GM23338 (cell line): ENCODE measurements around the gene KRTCAP2. TPM values are rescaled to one million over a fixed set of nuclear protein-coding genes. Genes with fewer than 3 reads are reported as not detected.

Experiments
- ATAC-seq: fragments of 200-7000 bp; cut with Tn5 transposase; 3 replicates; pipeline ENCODE4 v1.9.1; 2020
- DNase-seq: peaks from one replicate; pipeline ENCODE4 v3.0.0-alpha.2; 2015; ENCODE audit warnings: low spot score
- H2AFZ ChIP-seq: fragments of 200-600 bp; sonication (generic); 2 replicates; pipeline ENCODE4 v1.8.0; 2016; ENCODE audit warnings: antibody characterized with exemption, mild to moderate bottlenecking, moderate library complexity
- H3F3A ChIP-seq: fragments of 200-600 bp; sonication (generic); replicated peaks from 2 replicates; pipeline ENCODE4 v1.8.0; 2017; ENCODE audit warnings: antibody characterized with exemption, mixed run types, low read depth
- H3K27ac ChIP-seq: fragments of 200-600 bp; sonication (generic); 2 replicates; pipeline ENCODE4 v1.6.1; 2016; ENCODE audit warnings: low read depth
- H3K27me3 ChIP-seq: fragments of 200-600 bp; sonication (generic); 2 replicates; pipeline ENCODE4 v1.8.0; 2016; ENCODE audit warnings: mild to moderate bottlenecking, mixed run types, moderate library complexity; ENCODE audit not compliant: insufficient read depth
- H3K36me3 ChIP-seq: fragments of 200-600 bp; sonication (generic); 2 replicates; pipeline ENCODE4 v1.8.0; 2016; ENCODE audit warnings: mild to moderate bottlenecking; ENCODE audit not compliant: insufficient read depth
- H3K4me1 ChIP-seq: fragments of 200-600 bp; sonication (generic); 2 replicates; pipeline ENCODE4 v1.8.0; 2016; ENCODE audit warnings: mild to moderate bottlenecking, moderate library complexity; ENCODE audit not compliant: insufficient read depth
- H3K4me2 ChIP-seq: fragments of 200-600 bp; sonication (generic); 2 replicates; pipeline ENCODE4 v1.7.1; 2017; ENCODE audit warnings: mixed run types
- H3K4me3 ChIP-seq: fragments of 200-600 bp; sonication (generic); 2 replicates; pipeline ENCODE4 v1.6.1; 2016; ENCODE audit warnings: mixed run types
- H3K79me2 ChIP-seq: fragments of 200-600 bp; sonication (generic); replicated peaks from 2 replicates; pipeline ENCODE4 v1.8.0; 2017; ENCODE audit warnings: mild to moderate bottlenecking; ENCODE audit not compliant: insufficient read depth
- H3K9me2 ChIP-seq: fragments of 200-600 bp; sonication (generic); 2 replicates; pipeline ENCODE4 v1.8.0; 2017; ENCODE audit not compliant: insufficient read depth
- H4K20me1 ChIP-seq: fragments of 200-600 bp; sonication (generic); replicated peaks from 2 replicates; pipeline ENCODE4 v1.8.0; 2017; ENCODE audit warnings: mild to moderate bottlenecking; ENCODE audit not compliant: insufficient read depth
- H3K27ac Mint-ChIP-seq: 2 replicates; pipeline ENCODE4 v1.8.0; 2020; ENCODE audit warnings: inconsistent platforms, mild to moderate bottlenecking, moderate library complexity, mixed read lengths
- H3K27me3 Mint-ChIP-seq: 3 replicates; pipeline ENCODE4 v1.8.0; 2022; ENCODE audit warnings: low read depth, mild to moderate bottlenecking, moderate library complexity, mixed read lengths, inconsistent platforms; ENCODE audit not compliant: insufficient read depth, poor library complexity
- H3K36me3 Mint-ChIP-seq: 3 replicates; pipeline ENCODE4 v1.8.0; 2021; ENCODE audit warnings: low read depth, mild to moderate bottlenecking, inconsistent platforms, moderate library complexity, mixed read lengths
- H3K4me1 Mint-ChIP-seq: 3 replicates; pipeline ENCODE4 v1.8.0; 2020; ENCODE audit warnings: mild to moderate bottlenecking, inconsistent platforms, mixed read lengths
- H3K4me3 Mint-ChIP-seq: 3 replicates; pipeline ENCODE4 v1.8.0; 2021; ENCODE audit warnings: moderate library complexity, mild to moderate bottlenecking, inconsistent platforms, mixed read lengths
- H3K9me3 Mint-ChIP-seq: 3 replicates; pipeline ENCODE4 v1.8.0; 2020; ENCODE audit warnings: moderate library complexity, mild to moderate bottlenecking, inconsistent platforms, mixed read lengths
- EZH2phosphoT487 ChIP-seq: fragments of 200-600 bp; sonication (generic); IDR thresholded peaks from one replicate; pipeline ENCODE4 v1.8.1; 2018; ENCODE audit warnings: antibody characterized with exemption; ENCODE audit not compliant: unreplicated experiment
- NANOG ChIP-seq: IDR thresholded peaks from 2 replicates; pipeline ENCODE4 v1.6.1; 2016; ENCODE audit warnings: antibody characterized with exemption, borderline replicate concordance
- STAT1 ChIP-seq: IDR thresholded peaks from one replicate; pipeline ENCODE4 v1.6.1; 2016; ENCODE audit warnings: antibody characterized with exemption; ENCODE audit not compliant: unreplicated experiment
- ZNF114 ChIP-seq: fragments of 250-450 bp; sonication (Bioruptor Pico); IDR thresholded peaks from 2 replicates; pipeline ENCODE4 v1.5.0; 2020; ENCODE audit warnings: mild to moderate bottlenecking, moderate library complexity
- polyA plus RNA-seq: library from polyadenylated mRNA; unstranded; fragments of >200 nt; fragmentation: Nextera tagmentation; extraction: Ambion mirVana; gene quantifications from 2 replicates; pipeline ENCODE4 v1.2.1, GENCODE V29; 2016
- total RNA-seq: library from RNA; depleted of rRNA; stranded (reverse); fragments of >200 nt; shearing (Covaris generic); gene quantifications from 2 replicates; pipeline ENCODE4 v1.2.3, GENCODE V29; 2014
- TF ChIP-seq, protein P1 (sequence below): IDR thresholded peaks from one replicate; pipeline ENCODE4 v1.6.1; 2018; ENCODE audit warnings: antibody characterized with exemption; ENCODE audit not compliant: unreplicated experiment
- TF ChIP-seq, protein P2 (sequence below): IDR thresholded peaks from 2 replicates; pipeline ENCODE4 v1.6.1; 2016; ENCODE audit warnings: antibody characterized with exemption
- TF ChIP-seq, protein P3 (sequence below): fragments of 250-450 bp; sonication (Bioruptor Pico); IDR thresholded peaks from 2 replicates; pipeline ENCODE4 v1.5.0; 2020; ENCODE audit warnings: mild to moderate bottlenecking, moderate library complexity

The KRTCAP2 gene
- total and polyA plus RNA-seq, 2 experiments from 2014 or later, result 106 to 579 TPM

DNA sequence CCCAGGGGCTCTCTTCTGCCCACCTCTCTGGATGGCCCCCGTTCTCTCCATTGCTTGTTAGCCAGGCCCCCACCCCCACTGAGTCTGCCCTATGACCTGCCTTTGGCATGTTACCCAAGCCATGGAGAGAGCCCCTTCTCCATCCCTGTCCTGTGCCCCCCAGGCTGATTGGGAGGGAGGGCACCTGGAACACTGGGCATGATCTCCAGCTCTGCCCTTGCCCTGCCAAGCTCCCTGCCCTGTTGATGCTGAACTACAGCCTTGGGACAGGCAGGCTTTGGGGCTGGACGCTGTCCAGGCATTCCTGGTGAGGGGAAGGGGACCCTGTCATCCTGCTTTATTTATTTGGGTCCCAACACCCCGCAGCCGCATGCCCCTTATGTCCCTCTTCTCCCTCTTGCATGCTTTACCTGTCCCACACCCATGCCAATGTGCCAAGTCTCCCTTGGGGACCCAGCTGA lies 11.3 kb upstream of the KRTCAP2 start (continued):
- TF ChIP-seq, protein P1, sequence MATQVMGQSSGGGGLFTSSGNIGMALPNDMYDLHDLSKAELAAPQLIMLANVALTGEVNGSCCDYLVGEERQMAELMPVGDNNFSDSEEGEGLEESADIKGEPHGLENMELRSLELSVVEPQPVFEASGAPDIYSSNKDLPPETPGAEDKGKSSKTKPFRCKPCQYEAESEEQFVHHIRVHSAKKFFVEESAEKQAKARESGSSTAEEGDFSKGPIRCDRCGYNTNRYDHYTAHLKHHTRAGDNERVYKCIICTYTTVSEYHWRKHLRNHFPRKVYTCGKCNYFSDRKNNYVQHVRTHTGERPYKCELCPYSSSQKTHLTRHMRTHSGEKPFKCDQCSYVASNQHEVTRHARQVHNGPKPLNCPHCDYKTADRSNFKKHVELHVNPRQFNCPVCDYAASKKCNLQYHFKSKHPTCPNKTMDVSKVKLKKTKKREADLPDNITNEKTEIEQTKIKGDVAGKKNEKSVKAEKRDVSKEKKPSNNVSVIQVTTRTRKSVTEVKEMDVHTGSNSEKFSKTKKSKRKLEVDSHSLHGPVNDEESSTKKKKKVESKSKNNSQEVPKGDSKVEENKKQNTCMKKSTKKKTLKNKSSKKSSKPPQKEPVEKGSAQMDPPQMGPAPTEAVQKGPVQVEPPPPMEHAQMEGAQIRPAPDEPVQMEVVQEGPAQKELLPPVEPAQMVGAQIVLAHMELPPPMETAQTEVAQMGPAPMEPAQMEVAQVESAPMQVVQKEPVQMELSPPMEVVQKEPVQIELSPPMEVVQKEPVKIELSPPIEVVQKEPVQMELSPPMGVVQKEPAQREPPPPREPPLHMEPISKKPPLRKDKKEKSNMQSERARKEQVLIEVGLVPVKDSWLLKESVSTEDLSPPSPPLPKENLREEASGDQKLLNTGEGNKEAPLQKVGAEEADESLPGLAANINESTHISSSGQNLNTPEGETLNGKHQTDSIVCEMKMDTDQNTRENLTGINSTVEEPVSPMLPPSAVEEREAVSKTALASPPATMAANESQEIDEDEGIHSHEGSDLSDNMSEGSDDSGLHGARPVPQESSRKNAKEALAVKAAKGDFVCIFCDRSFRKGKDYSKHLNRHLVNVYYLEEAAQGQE, result no peak
- no peak for TF ChIP-seq STAT1
- TF ChIP-seq, protein P2, sequence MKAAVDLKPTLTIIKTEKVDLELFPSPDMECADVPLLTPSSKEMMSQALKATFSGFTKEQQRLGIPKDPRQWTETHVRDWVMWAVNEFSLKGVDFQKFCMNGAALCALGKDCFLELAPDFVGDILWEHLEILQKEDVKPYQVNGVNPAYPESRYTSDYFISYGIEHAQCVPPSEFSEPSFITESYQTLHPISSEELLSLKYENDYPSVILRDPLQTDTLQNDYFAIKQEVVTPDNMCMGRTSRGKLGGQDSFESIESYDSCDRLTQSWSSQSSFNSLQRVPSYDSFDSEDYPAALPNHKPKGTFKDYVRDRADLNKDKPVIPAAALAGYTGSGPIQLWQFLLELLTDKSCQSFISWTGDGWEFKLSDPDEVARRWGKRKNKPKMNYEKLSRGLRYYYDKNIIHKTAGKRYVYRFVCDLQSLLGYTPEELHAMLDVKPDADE, result no peak

DNA sequence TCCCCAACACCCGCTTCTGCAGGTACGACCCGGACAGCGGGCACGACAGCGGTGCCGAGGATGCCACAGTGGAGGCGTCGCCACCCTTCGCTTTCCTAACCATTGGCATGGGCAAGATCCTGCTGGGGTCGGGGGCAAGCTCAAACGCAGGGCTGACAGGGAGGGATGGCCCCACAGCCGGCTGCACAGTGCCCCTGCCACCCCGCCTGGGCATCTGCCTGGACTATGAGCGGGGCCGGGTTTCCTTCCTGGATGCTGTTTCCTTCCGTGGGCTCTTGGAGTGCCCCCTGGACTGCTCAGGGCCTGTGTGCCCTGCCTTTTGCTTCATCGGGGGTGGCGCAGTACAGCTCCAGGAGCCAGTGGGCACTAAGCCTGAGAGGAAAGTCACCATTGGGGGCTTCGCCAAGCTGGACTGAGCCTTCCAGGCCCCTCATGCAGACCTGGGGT lies 10.7 kb upstream of the KRTCAP2 start:
- H3K27me3 ChIP-seq, result no peaks in the 10 kb centered on the region
- no peaks in the 10 kb centered on the region for H3K79me2 ChIP-seq
- no peak overlapping the region for H3K4me3 ChIP-seq
- Mint-ChIP-seq H3K4me1 (peaks cover 30% of the 10 kb centered on the region), H3K9me3 (0 out of 3 replicates have a peak, but pooled peaks cover 2% of the 10 kb centered on the region), H3K4me3 (no peak overlapping the region; the same call in 2 of the 3 replicates), H3K27ac (no peak overlapping the region), H3K36me3 (peaks cover 37% of the 10 kb centered on the region), H3K27me3 (peaks cover 20% of the 10 kb centered on the region)
- no peak for ATAC-seq
- TF ChIP-seq ZNF114 (CRISPR knock-in tag), result no peak
- TF ChIP-seq NANOG, result no peak
- TF ChIP-seq, protein P3, sequence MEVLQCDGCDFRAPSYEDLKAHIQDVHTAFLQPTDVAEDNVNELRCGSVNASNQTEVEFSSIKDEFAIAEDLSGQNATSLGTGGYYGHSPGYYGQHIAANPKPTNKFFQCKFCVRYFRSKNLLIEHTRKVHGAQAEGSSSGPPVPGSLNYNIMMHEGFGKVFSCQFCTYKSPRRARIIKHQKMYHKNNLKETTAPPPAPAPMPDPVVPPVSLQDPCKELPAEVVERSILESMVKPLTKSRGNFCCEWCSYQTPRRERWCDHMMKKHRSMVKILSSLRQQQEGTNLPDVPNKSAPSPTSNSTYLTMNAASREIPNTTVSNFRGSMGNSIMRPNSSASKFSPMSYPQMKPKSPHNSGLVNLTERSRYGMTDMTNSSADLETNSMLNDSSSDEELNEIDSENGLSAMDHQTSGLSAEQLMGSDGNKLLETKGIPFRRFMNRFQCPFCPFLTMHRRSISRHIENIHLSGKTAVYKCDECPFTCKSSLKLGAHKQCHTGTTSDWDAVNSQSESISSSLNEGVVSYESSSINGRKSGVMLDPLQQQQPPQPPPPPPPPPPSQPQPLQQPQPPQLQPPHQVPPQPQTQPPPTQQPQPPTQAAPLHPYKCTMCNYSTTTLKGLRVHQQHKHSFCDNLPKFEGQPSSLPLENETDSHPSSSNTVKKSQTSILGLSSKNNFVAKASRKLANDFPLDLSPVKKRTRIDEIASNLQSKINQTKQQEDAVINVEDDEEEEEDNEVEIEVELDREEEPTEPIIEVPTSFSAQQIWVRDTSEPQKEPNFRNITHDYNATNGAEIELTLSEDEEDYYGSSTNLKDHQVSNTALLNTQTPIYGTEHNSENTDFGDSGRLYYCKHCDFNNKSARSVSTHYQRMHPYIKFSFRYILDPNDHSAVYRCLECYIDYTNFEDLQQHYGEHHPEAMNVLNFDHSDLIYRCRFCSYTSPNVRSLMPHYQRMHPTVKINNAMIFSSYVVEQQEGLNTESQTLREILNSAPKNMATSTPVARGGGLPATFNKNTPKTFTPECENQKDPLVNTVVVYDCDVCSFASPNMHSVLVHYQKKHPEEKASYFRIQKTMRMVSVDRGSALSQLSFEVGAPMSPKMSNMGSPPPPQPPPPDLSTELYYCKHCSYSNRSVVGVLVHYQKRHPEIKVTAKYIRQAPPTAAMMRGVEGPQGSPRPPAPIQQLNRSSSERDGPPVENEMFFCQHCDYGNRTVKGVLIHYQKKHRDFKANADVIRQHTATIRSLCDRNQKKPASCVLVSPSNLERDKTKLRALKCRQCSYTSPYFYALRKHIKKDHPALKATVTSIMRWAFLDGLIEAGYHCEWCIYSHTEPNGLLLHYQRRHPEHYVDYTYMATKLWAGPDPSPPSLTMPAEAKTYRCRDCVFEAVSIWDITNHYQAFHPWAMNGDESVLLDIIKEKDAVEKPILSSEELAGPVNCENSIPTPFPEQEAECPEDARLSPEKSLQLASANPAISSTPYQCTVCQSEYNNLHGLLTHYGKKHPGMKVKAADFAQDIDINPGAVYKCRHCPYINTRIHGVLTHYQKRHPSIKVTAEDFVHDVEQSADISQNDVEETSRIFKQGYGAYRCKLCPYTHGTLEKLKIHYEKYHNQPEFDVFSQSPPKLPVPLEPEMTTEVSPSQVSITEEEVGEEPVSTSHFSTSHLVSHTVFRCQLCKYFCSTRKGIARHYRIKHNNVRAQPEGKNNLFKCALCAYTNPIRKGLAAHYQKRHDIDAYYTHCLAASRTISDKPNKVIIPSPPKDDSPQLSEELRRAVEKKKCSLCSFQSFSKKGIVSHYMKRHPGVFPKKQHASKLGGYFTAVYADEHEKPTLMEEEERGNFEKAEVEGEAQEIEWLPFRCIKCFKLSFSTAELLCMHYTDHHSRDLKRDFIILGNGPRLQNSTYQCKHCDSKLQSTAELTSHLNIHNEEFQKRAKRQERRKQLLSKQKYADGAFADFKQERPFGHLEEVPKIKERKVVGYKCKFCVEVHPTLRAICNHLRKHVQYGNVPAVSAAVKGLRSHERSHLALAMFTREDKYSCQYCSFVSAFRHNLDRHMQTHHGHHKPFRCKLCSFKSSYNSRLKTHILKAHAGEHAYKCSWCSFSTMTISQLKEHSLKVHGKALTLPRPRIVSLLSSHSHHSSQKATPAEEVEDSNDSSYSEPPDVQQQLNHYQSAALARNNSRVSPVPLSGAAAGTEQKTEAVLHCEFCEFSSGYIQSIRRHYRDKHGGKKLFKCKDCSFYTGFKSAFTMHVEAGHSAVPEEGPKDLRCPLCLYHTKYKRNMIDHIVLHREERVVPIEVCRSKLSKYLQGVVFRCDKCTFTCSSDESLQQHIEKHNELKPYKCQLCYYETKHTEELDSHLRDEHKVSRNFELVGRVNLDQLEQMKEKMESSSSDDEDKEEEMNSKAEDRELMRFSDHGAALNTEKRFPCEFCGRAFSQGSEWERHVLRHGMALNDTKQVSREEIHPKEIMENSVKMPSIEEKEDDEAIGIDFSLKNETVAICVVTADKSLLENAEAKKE (CRISPR knock-in tag), result no peak
- TF ChIP-seq EZH2phosphoT487, result no peak
- H2AFZ ChIP-seq, result no peak overlapping the region
- H3K27ac ChIP-seq, result no peak overlapping the region
- 0 out of 2 replicates have a peak, but pooled peaks cover 3% of the 10 kb centered on the region for H3F3A ChIP-seq
- no peak overlapping the region for H3K4me2 ChIP-seq
- H3K36me3 ChIP-seq, result peaks cover 13% of the 10 kb centered on the region; the same call in 1 of the 2 replicates
- no peak for DNase-seq
- H3K9me2 ChIP-seq, result no peaks in the 10 kb centered on the region
- H3K4me1 ChIP-seq, result peaks cover 17% of the 10 kb centered on the region
- no peaks in the 10 kb centered on the region for H4K20me1 ChIP-seq
